Measurements from ENCODE around the gene AQP10. TPM values are rescaled to one million over a fixed set of nuclear protein-coding genes. Genes with fewer than 3 reads are reported as not detected.

The AQP10 gene
- total and polyA plus RNA-seq, 2 of the 4 experiments (the other 2 are of a cell fraction): not detected

GRCh38 chr1:154334079-154335024 lies 13.5 kb downstream of the AQP10 start (continued):
- TF ChIP-seq RCOR1 (IDR thresholded peaks at IDR 0.05; ENCODE audit: insufficient replicate concordance, low read length) (no peak), POLR2A (IDR thresholded peaks at IDR 0.05; ENCODE audit: low read depth, low read length) (no peak), CHD1 (IDR thresholded peaks at IDR 0.05; ENCODE audit: low read depth, low read length) (no peak), MXI1 (IDR thresholded peaks at IDR 0.05; ENCODE audit: borderline replicate concordance, low read depth, low read length) (no peak)

Measured in IMR-90 (cell line).